OCI-LY1 (cell line): Measurements from ENCODE around the gene SOST.

Experiments
- H2AFZ ChIP-seq: fragments of 200-600 bp; sonication (generic), shearing (Covaris generic); 2 replicates; pipeline ENCODE4 v1.6.0; 2014; ENCODE audit warnings: antibody characterized with exemption, mild to moderate bottlenecking, low read length
- H3F3A ChIP-seq: fragments of 200-600 bp; sonication (generic), shearing (Covaris generic); 2 replicates; pipeline ENCODE4 v1.6.0; 2014; ENCODE audit warnings: mild to moderate bottlenecking, antibody characterized with exemption, low read length, moderate library complexity; ENCODE audit not compliant: insufficient read depth
- H3K27ac ChIP-seq: fragments of 200-600 bp; sonication (generic); 2 replicates; pipeline ENCODE4 v1.5.1; 2014; ENCODE audit warnings: low read length, mixed run types, mild to moderate bottlenecking, low read depth; ENCODE audit not compliant: poor library complexity, severe bottlenecking
- H3K27me3 ChIP-seq: fragments of 200-600 bp; sonication (generic); 2 replicates; pipeline ENCODE4 v1.6.0; 2014; ENCODE audit warnings: antibody characterized with exemption, mild to moderate bottlenecking, low read length, moderate library complexity; ENCODE audit not compliant: insufficient read depth
- H3K36me3 ChIP-seq: fragments of 200-600 bp; sonication (generic); 2 replicates; pipeline ENCODE4 v1.6.1; 2014; ENCODE audit warnings: mild to moderate bottlenecking, antibody characterized with exemption, low read length, moderate library complexity, mixed read lengths; ENCODE audit not compliant: insufficient read depth
- H3K4me1 ChIP-seq: fragments of 200-600 bp; sonication (generic); 2 replicates; pipeline ENCODE4 v1.5.1; 2014; ENCODE audit warnings: mild to moderate bottlenecking, low read length, moderate library complexity; ENCODE audit not compliant: insufficient read depth, severe bottlenecking
- H3K4me2 ChIP-seq: fragments of 200-600 bp; sonication (generic), shearing (Covaris generic); 2 replicates; pipeline ENCODE4 v1.6.1; 2014; ENCODE audit warnings: low read length
- H3K4me3 ChIP-seq: fragments of 200-600 bp; sonication (generic); 2 replicates; pipeline ENCODE4 v1.5.1; 2014; ENCODE audit warnings: low read length, low read depth, mild to moderate bottlenecking, mixed read lengths; ENCODE audit not compliant: poor library complexity, severe bottlenecking
- H3K79me2 ChIP-seq: fragments of 200-600 bp; shearing (Covaris generic); 2 replicates; pipeline ENCODE4 v1.6.1; 2016; ENCODE audit warnings: mixed run types, low read length, mixed read lengths; ENCODE audit not compliant: insufficient read depth
- H3K9ac ChIP-seq: fragments of 200-600 bp; sonication (generic), shearing (Covaris generic); 2 replicates; pipeline ENCODE4 v1.6.1; 2014; ENCODE audit warnings: mild to moderate bottlenecking, low read length, mixed read lengths
- H3K9me2 ChIP-seq: fragments of 200-600 bp; sonication (generic), shearing (Covaris generic); 2 replicates; pipeline ENCODE4 v1.6.1; 2014; ENCODE audit warnings: low read depth, mild to moderate bottlenecking, low read length, mixed read lengths
- H3K9me3 ChIP-seq: fragments of 200-600 bp; shearing (Covaris generic); 2 replicates; pipeline ENCODE4 v1.6.1; 2014; ENCODE audit warnings: low read length, mixed read lengths
- H4K20me1 ChIP-seq: fragments of 200-600 bp; sonication (generic), shearing (Covaris generic); 2 replicates; pipeline ENCODE4 v1.6.0; 2016; ENCODE audit warnings: mild to moderate bottlenecking, low read length; ENCODE audit not compliant: insufficient read depth
- CTCF ChIP-seq: fragments of 200-600 bp; sonication (generic), shearing (Covaris generic); IDR thresholded peaks from 2 replicates; pipeline ENCODE4 v1.5.1; 2017; ENCODE audit warnings: mild to moderate bottlenecking, antibody characterized with exemption, low read length, moderate library complexity, mixed read lengths
- EZH2 ChIP-seq: fragments of 200-600 bp; sonication (generic), shearing (Covaris generic); IDR thresholded peaks from 2 replicates; pipeline ENCODE4 v1.8.0; 2017; ENCODE audit warnings: borderline replicate concordance, mixed run types, mild to moderate bottlenecking, antibody characterized with exemption, low read length, moderate library complexity, mixed read lengths

The SOST gene

GRCh38 chr17:43713494-43714162 is 45.0 kb downstream of the SOST start:
- H3K27me3 ChIP-seq = peaks cover 10% of the 10 kb centered on the region
- no peaks in the 10 kb centered on the region for H3K4me1 ChIP-seq
- H3K36me3 ChIP-seq = no peaks in the 10 kb centered on the region
- H3K9me3 ChIP-seq = no peaks in the 10 kb centered on the region
- H3K4me3 ChIP-seq = no peak overlapping the region
- no peak overlapping the region for H2AFZ ChIP-seq
- no peaks in the 10 kb centered on the region for H3K9me2 ChIP-seq
- no peaks in the 10 kb centered on the region for H3K79me2 ChIP-seq
- H3K9ac ChIP-seq = no peak overlapping the region
- TF ChIP-seq EZH2 (no peak), CTCF (no peak)
- H3K4me2 ChIP-seq = no peak overlapping the region
- no peaks in the 10 kb centered on the region for H4K20me1 ChIP-seq
- no peak overlapping the region for H3K27ac ChIP-seq
- no peaks in the 10 kb centered on the region for H3F3A ChIP-seq

- H3K27me3 ChIP-seq = peaks cover 10% of the 10 kb centered on the region
- TF ChIP-seq EZH2 (no peak), CTCF (no peak)
- H3F3A ChIP-seq = no peaks in the 10 kb centered on the region
- H3K9ac ChIP-seq = no peak overlapping the region
- H3K27ac ChIP-seq = no peak overlapping the region
- H3K79me2 ChIP-seq = no peaks in the 10 kb centered on the region
- H3K9me2 ChIP-seq = no peaks in the 10 kb centered on the region
- no peak overlapping the region for H2AFZ ChIP-seq
- H3K4me2 ChIP-seq = no peak overlapping the region
- H3K4me1 ChIP-seq = no peaks in the 10 kb centered on the region
- no peak overlapping the region for H3K4me3 ChIP-seq
- no peaks in the 10 kb centered on the region for H3K9me3 ChIP-seq
- no peaks in the 10 kb centered on the region for H3K36me3 ChIP-seq
- H4K20me1 ChIP-seq = no peaks in the 10 kb centered on the region
Measured at GRCh38 chr17:43712397-43712796, 46.2 kb downstream of the SOST start.

- Histone ChIP-seq H3K27me3 (peaks cover 7% of the 10 kb centered on the region), H2AFZ (no peak overlapping the region), H3K9me2 (no peaks in the 10 kb centered on the region), H4K20me1 (no peaks in the 10 kb centered on the region), H3K27ac (no peak overlapping the region), H3K4me2 (no peak overlapping the region), H3K79me2 (no peaks in the 10 kb centered on the region), H3K9me3 (no peaks in the 10 kb centered on the region), H3K4me1 (no peaks in the 10 kb centered on the region), H3F3A (no peaks in the 10 kb centered on the region), H3K9ac (no peak overlapping the region), H3K36me3 (no peaks in the 10 kb centered on the region), H3K4me3 (no peak overlapping the region)
- no peak for TF ChIP-seq CTCF
- TF ChIP-seq EZH2 = no peak
Measured at GRCh38 chr17:43710101-43710500, 48.5 kb downstream of the SOST start.
